ENCODE measurements around the gene AKAP13. TPM values are rescaled to one million over a fixed set of nuclear protein-coding genes. Genes with fewer than 3 reads are reported as not detected.

The AKAP13 gene
- polyA plus RNA-seq, 2 of the 4 experiments (the other 2 are of a cell fraction) = 20.4 to 28.8 TPM

- peak in 1 of 2 experiments; percentile 16; a peak in 2 of 6 replicates for ATAC-seq
- TF ChIP-seq EHMT2 (IDR thresholded peaks at IDR 0.05; ENCODE audit: low read depth) (peak; percentile 50; the same call in 1 of the 2 replicates), RNF2 (IDR thresholded peaks at IDR 0.05; ENCODE audit: borderline replicate concordance, low read depth) (no peak), USF2 (IDR thresholded peaks at IDR 0.05) (no peak), ATOH8 (CRISPR knock-in tag; IDR thresholded peaks at IDR 0.05; ENCODE audit: low read depth) (no peak), HOXA7 (CRISPR knock-in tag; IDR thresholded peaks at IDR 0.05) (no peak), FOXS1 (CRISPR knock-in tag; IDR thresholded peaks at IDR 0.05) (no peak), POLR2A (IDR thresholded peaks at IDR 0.05; ENCODE audit: low read length) (no peak), MAZ (IDR thresholded peaks at IDR 0.05; ENCODE audit: borderline replicate concordance, low read depth, low read length) (no peak), ZNF302 (CRISPR knock-in tag; IDR thresholded peaks at IDR 0.05) (no peak)
- Histone ChIP-seq H3K9me3 (no peaks in the 10 kb centered on the region), H3K4me3 (peak overlapping the region; percentile 48), H3K4me1 (peaks cover 93% of the 10 kb centered on the region), H3K4me2 (peak overlapping the region; percentile 91), H3K27ac (peak overlapping the region; percentile 87 to 89)
- no peak for DNase-seq (ENCODE audit: low read depth in 1 of 2, low spot score in 1 of 2)
- ChIA-PET CTCF (interaction anchor here (0.7 to 2.1 kb wide), 8 partner anchors 9 to 286 kb away, joined by 3 to 7 read pairs (median 4); no protein-coding TSS in a partner anchor), POLR2A (interaction anchor here (0.6 to 1.0 kb wide), 3 partner anchors 25 to 202 kb away, joined by 3 read pairs; partner anchors contain the start of gene AKAP13)
- FAIRE-seq = no peak
- 25% methylated on average over 10 of the region's 10 CpGs for WGBS (ENCODE audit: missing lambda C conversion rate)
These were observed 202.0 kb downstream of the AKAP13 start for GRCh38 chr15:85582131-85583079.

- H3K9me3 ChIP-seq = no peaks in the 10 kb centered on the region
- WGBS (ENCODE audit: missing lambda C conversion rate) = 49% methylated on average over 4 of the region's 4 CpGs
- H3K4me3 ChIP-seq = peak overlapping the region; percentile 48
- FAIRE-seq (no peak), ATAC-seq (no peak), DNase-seq (ENCODE audit: low read depth in 1 of 2, low spot score in 1 of 2) (no peak)
- H3K27ac ChIP-seq = peak overlapping the region; percentile 87 to 89; a peak in 5 of 6 replicates
- peaks cover 96% of the 10 kb centered on the region for H3K4me1 ChIP-seq
- H3K4me2 ChIP-seq = peak overlapping the region; percentile 91
- TF ChIP-seq HES2 (IDR thresholded peaks at IDR 0.05) = no peak
- TF ChIP-seq MAFK (IDR thresholded peaks at IDR 0.05; ENCODE audit: partially characterized antibody) = peak; percentile 30
- no peak for TF ChIP-seq REST (IDR thresholded peaks at IDR 0.05)
- no peak for TF ChIP-seq RCOR1 (IDR thresholded peaks at IDR 0.05; ENCODE audit: low read depth, low read length)
- POLR2A ChIA-PET = interaction anchor here (0.9 to 1.0 kb wide), 2 partner anchors 24 to 203 kb away, joined by 3 read pairs; partner anchors contain the start of gene AKAP13
- CTCF ChIA-PET = interaction anchor here (0.7 to 2.1 kb wide), 3 partner anchors 8 to 44 kb away, joined by 3 to 7 read pairs (median 5); no protein-coding TSS in a partner anchor
These were observed 203.0 kb downstream of the AKAP13 start for GRCh38 chr15:85583442-85583841.

GRCh38 chr15:85583923-85584390, 203.6 kb downstream of the AKAP13 start:
- Histone ChIP-seq H3K4me2 (peak overlapping the region; percentile 91), H3K4me1 (peaks cover 96% of the 10 kb centered on the region), H3K4me3 (peak overlapping the region; percentile 48), H3K27ac (peak overlapping the region; percentile 87 to 89; a peak in 5 of 6 replicates), H3K9me3 (no peaks in the 10 kb centered on the region)
- ATAC-seq = peak in 1 of 2 experiments; percentile 4; a peak in 1 of 6 replicates
- WGBS (ENCODE audit: missing lambda C conversion rate) = 16% methylated on average over 3 of the region's 3 CpGs
- ChIA-PET POLR2A (no interaction called here), CTCF (interaction anchor here (1.6 kb wide), 1 partner anchor 8 kb away, joined by 7 read pairs; no protein-coding TSS in a partner anchor)
- TF ChIP-seq POLR2A (IDR thresholded peaks at IDR 0.05; ENCODE audit: low read length) (no peak), FOSL2 (IDR thresholded peaks at IDR 0.05) (no peak), FOSL2 (CRISPR knock-in tag; IDR thresholded peaks at IDR 0.05) (peak; percentile 44; the same call in 1 of the 2 replicates), CEBPB (IDR thresholded peaks at IDR 0.05) (peak in 1 of 2 experiments; percentile 38; a peak in 1 of 4 replicates), MAX (IDR thresholded peaks at IDR 0.05) (peak; percentile 52; the same call in 1 of the 2 replicates), JUNB (IDR thresholded peaks at IDR 0.05) (peak; percentile 21; the same call in 1 of the 2 replicates), HOXB5 (CRISPR knock-in tag; IDR thresholded peaks at IDR 0.05) (peak; percentile 51; the same call in 1 of the 2 replicates)
- peak in 1 of 2 experiments; percentile 56 for DNase-seq (ENCODE audit: low read depth in 1 of 2, low spot score in 1 of 2)
- no peak for FAIRE-seq
